ENCODE data around the gene DIPK1B.

DNA sequence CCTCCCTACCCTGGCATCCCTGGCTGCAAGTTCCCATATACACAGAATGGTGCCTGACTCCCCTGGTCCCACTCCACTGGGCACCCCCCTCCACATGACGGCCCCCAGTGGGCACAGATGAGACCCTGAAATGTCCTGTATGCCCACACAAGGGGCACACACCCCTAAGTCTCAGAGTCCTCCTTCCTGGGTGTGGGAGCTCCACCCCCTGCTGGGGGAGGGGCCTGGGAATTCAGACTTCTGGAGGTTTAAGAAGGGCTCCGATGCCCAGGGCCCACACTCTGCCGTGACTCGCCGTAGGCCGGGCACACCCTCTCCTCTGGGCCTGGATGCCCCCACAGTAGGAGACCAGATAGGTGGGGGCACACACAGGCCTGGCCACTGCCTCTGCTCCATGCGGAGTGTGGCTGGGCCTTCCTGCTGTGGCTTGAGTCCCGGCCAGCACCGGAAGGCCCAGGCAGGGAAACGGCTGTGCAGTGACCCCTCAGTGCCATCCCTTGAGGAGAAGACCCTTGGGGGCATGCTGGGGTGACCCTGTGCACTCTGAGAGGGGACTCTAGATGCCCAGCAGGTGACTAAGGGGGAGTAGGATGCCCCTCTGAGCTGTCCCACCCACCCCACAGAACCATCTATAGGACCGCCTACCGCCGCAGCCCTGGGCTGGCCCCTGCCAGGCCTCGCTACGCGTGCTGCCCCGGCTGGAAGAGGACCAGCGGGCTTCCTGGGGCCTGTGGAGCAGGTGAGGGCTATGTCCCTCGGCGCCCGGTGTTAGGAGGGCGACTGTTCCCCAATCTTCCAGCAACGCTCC is 43.2 kb upstream of the DIPK1B start:
- TF ChIP-seq, protein P1, sequence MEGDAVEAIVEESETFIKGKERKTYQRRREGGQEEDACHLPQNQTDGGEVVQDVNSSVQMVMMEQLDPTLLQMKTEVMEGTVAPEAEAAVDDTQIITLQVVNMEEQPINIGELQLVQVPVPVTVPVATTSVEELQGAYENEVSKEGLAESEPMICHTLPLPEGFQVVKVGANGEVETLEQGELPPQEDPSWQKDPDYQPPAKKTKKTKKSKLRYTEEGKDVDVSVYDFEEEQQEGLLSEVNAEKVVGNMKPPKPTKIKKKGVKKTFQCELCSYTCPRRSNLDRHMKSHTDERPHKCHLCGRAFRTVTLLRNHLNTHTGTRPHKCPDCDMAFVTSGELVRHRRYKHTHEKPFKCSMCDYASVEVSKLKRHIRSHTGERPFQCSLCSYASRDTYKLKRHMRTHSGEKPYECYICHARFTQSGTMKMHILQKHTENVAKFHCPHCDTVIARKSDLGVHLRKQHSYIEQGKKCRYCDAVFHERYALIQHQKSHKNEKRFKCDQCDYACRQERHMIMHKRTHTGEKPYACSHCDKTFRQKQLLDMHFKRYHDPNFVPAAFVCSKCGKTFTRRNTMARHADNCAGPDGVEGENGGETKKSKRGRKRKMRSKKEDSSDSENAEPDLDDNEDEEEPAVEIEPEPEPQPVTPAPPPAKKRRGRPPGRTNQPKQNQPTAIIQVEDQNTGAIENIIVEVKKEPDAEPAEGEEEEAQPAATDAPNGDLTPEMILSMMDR (IDR thresholded peaks at IDR 0.05) = no peak
- TF ChIP-seq POLR2A (IDR thresholded peaks at IDR 0.05) = no peak
